OCI-LY1 (cell line): ENCODE data around the gene DAZL.

Experiments
- EZH2 ChIP-seq: fragments of 200-600 bp; sonication (generic), shearing (Covaris generic); IDR thresholded peaks from 2 replicates; pipeline ENCODE4 v1.8.0; 2017; ENCODE audit warnings: borderline replicate concordance, mixed run types, mild to moderate bottlenecking, antibody characterized with exemption, low read length, moderate library complexity, mixed read lengths
- TF ChIP-seq, protein P1 (sequence below): fragments of 200-600 bp; sonication (generic), shearing (Covaris generic); IDR thresholded peaks from 2 replicates; pipeline ENCODE4 v1.5.1; 2017; ENCODE audit warnings: mild to moderate bottlenecking, antibody characterized with exemption, low read length, moderate library complexity, mixed read lengths

GRCh38 chr3:16599694-16600093 lies 5.5 kb downstream of the DAZL start:
- TF ChIP-seq, protein P1, sequence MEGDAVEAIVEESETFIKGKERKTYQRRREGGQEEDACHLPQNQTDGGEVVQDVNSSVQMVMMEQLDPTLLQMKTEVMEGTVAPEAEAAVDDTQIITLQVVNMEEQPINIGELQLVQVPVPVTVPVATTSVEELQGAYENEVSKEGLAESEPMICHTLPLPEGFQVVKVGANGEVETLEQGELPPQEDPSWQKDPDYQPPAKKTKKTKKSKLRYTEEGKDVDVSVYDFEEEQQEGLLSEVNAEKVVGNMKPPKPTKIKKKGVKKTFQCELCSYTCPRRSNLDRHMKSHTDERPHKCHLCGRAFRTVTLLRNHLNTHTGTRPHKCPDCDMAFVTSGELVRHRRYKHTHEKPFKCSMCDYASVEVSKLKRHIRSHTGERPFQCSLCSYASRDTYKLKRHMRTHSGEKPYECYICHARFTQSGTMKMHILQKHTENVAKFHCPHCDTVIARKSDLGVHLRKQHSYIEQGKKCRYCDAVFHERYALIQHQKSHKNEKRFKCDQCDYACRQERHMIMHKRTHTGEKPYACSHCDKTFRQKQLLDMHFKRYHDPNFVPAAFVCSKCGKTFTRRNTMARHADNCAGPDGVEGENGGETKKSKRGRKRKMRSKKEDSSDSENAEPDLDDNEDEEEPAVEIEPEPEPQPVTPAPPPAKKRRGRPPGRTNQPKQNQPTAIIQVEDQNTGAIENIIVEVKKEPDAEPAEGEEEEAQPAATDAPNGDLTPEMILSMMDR: no peak
- no peak for TF ChIP-seq EZH2
